Activated CD4-positive, CD25-positive, alpha-beta regulatory T cell treated with anti-CD3 and anti-CD28 coated beads, Interleukin-2, amount 50 U/mL, for 72 hours (primary cell): ENCODE data around the gene INSL3.
"Not testable (repeated sequence)": the region's sequence is repeated elsewhere in the genome, so short reads cannot be mapped to it uniquely, and the experiment has no call there.

Experiments used
- DNase-seq: peaks from one replicate; pipeline ENCODE4 v3.0.0; 2021

The INSL3 gene

DNA sequence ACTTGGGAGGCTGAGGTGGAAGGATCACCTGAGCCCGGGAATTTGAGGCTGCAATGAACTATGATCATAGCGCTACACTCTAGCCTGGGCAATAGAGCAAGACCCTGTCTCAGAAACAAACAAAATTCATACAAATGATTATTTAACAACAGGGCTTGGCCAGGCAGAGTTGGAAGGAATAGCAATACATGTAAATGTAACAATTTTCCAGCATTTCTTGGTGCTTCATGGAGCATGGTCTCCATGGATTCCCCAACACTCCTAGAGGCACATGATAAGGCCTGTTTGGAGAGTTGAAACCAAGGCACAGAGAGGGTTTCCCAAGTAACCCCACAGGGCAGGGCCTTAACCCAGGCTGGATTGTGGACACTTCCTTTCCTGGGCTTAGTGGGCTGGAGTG is 10.2 kb downstream of the INSL3 start:
- DNase-seq, result no peak

DNA sequence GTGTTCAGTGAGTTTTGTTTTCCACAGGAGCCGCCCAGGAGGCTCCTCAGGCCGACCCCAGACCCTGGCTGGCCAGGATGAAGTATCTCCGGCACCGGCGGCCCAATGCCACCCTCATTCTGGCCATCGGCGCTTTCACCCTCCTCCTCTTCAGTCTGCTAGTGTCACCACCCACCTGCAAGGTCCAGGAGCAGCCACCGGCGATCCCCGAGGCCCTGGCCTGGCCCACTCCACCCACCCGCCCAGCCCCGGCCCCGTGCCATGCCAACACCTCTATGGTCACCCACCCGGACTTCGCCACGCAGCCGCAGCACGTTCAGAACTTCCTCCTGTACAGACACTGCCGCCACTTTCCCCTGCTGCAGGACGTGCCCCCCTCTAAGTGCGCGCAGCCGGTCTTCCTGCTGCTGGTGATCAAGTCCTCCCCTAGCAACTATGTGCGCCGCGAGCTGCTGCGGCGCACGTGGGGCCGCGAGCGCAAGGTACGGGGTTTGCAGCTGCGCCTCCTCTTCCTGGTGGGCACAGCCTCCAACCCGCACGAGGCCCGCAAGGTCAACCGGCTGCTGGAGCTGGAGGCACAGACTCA is 13.5 kb downstream of the INSL3 start:
- DNase-seq, result no peak

DNA sequence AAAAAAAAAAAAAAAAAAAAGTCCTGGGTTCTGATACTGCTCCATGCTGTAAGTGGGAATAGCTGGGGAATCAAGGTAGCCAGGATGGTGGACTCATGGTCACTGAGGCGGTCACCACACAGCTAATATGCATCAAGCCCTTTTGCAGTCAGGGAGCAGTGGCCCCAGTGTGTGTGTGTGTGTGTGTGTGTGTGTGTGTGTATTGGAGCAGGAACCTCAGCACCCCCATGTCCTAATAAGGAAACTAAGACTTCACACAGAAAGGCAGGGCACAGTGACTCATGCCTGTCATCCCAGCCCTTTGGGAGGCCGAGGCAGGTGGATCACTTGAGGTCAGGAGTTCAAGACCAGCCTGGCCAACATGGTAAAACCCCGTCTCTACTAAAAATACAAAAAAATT is 14.4 kb downstream of the INSL3 start:
- DNase-seq, result no peak

DNA sequence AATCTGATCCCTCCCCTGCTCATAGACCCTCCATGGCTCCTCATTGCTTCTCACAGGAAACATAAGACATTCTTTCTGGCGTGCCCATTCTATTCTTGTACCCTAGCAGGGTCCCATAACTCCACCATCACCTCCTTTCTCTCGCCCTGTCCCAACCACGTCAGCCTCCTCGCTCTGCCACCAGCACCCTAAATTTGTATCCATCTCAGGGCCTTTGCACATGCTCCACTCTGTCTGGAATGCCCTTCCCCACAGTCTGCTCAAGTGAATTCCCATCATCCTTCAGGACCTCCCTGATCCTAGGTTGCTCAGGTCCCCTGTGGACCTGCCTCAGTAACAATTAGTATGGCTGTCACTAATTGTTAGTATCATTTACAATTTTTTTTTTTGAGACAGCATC is 15.9 kb downstream of the INSL3 start:
- no peak for DNase-seq

DNA sequence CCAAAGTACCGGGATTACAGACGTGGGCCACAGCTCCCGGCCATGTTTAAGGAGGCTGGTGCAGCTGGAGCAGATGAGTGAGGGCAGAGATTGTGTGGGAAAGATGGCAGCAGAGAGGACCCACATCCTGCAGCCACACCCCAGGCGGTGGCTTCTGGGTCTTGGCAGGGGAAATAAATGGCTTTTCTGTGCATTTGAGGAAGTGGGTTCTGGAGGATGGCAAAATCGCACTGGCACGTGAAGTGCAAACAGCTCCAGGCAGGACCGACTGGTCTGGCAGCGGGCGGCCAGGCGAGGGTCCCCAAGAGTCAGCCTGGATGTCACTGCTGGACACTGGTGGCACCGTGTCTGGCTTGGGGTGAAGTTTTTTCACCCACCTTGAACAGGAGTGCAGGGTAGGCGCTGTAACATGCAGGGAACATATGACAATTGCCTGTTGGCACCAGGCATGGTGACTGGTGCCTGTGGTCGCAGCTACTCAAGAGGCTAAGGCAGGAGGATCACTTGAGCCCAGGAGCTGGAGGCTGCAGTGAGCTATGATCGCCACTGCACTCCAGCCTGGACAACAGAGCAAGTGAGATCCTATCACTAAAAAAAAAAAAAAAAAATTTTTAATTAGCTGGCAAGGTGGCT is 17.9 kb downstream of the INSL3 start:
- no peak for DNase-seq

DNA sequence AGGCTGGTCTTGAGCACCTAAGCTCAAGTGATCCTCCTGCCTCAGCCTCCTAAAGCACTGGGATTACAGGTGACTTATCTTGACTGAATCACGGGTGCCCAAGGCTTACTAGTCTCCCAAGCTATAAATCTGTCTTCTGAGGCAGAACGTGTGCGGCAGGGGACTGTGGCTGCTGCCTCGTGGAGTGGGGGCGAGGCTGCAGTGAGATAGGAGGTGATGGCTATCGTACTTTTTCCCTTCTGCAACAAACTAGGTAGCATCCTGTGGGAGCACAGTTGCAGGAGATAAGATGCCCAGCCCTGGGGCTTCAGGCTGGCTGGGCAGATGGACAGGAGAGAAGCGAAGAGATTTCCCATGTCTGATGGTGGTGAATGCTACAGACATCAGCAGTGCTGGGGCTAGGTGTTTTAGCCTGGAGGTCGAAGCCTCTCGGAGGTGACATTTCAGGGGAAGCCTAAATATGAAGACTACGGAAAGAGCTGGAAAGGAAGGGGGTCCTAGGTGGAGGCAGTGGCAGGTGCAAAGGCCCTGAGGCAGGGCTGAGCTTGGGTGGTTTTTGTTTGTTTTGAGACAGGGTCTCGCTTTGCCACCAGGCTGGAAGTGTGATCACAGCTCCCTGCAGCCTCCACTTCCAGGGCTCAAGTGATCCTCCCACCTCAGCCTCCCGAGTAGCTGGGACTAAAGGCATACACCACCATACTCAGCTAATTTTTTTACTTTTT is 19.0 kb downstream of the INSL3 start:
- no peak for DNase-seq

DNA sequence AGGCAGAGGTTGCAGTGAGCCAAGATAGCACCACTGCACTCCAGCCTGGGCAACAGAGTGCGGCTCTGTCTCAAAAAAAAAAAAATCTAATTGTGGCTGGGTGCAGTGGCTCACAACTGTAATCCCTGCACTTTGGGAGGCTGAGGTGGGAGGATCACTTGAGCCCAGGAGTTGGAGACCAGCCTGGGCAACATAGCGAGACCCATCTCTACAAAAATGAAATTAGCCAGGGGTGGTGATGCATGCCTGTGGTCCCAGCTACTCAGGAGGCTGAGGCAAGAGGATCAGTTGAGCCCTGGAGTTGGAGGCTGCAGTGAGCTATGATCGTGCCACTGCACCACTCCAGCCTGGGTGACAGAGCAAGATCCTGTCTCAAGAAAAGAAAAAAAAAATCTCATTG is 22.7 kb downstream of the INSL3 start:
- not testable (repeated sequence) for DNase-seq

DNA sequence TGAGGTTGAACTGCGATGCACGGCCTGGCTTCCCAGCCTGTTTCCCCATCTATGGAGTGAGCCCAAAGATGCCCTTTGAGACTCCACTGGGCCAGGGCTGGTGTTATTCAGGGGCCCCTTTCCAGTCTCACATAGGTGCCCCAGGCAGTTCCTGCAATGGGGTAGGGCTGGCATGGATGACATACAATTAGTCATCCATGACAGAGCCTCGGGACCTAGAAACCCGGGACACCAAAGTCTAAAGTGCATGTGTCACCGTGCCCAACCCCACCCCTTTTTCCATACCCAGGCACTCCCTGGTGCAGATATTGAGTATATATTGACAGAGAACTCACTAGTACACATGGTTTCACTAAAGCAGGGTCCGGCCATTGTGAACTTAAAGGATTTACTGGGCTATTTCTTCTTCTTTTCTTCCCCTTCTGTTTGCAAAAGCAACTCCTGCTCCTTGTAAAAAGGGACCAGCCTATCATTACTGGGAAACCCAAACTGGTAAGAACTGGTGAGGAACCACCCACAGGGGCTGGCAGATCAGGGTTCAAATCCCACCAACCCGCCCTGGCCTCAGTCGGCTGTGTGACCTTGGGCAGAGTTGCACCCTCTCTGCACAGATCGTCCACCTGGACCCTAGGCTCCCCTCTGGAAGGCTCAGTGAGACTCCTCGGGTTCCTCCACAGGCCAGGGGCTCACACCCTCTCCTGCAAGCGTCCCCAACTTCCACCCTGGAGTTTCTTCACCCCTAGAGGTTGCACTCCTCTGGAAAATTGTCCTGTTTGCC is 23.7 kb downstream of the INSL3 start:
- DNase-seq, result no peak

DNA sequence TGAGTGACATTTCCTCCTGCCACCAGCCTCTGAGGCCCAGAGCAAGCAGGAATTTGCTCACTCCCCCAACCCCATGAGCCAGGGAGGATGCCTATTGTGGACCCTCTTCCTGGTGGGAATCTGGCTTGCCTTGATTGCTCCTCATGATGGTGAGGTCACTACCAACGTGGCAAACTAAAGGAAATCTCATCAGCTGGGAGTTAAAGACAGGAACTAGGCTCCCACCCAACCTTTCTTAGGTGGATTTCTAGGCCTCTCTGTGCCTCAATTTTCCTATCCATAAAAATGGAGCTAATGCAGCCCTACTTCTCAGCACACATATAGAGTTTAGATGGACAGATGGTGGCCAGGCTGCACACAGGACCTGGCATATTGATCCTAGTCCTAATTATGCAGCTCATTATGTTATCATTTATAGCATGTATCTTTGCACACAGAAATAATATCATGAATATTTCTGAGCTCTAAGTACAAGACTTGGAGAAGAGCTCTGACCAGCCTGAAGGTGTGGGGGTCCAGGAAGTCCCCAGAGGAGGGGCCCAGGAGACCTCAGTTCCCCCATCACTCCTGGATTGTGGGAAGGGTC is 24.4 kb downstream of the INSL3 start:
- no peak for DNase-seq

DNA sequence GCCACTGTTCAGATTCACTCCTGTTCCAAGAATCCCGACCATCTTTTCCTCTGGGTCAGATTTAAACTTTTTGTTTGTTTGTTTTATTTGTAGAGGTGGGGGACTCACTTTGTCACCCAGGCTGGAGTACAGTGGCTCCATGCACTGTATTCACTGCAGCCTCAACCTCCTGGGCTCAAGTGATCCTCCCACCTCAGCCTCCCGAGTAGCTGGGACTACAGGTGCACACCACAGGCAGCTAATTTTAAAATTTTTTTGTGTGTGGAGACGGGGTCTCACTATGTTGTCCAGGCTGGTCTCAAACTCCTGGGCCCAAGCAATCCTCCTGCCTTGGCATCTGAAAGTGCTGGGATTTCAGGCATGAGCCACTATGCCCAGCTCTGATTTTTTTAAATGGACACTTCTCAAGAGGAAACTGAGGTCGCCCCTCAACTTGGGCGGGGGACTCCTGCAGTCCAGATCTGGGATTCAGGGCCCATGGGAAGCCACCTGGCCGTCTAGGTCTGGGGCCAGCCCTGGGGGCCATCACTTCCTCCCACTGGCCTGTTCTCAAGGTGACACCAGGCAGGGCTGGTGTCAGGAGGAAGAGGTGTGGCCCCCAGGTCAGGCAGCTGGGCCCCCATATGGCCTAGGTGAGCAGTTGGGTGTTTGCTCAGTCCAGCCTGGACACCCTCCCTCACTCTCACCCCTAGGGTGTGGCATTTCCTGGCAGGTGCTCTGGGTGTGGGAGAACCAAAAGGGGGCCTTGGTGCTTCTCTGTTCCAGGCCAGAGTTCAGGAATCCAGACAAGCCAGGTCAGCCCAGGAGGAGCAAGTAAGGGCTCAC is 25.1 kb downstream of the INSL3 start:
- DNase-seq, result no peak

DNA sequence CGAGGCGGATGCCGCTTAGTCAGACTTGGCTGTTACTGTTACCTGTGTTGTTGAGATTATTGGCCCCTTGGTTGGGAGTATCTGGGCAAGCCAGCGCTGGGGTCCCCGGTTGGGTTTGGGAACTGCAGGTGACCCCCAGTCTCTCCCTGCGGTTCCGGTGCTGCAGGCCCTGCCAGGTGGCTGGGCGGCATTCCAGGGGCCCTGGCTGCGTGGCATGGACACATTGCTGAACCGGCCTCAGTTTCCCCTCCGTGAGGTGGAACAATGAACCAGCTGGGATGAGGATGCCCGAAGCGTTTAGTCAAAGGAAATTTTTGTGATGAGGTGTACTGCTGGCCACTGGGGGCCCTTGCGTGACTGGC is 25.8 kb downstream of the INSL3 start:
- DNase-seq, result no peak

DNA sequence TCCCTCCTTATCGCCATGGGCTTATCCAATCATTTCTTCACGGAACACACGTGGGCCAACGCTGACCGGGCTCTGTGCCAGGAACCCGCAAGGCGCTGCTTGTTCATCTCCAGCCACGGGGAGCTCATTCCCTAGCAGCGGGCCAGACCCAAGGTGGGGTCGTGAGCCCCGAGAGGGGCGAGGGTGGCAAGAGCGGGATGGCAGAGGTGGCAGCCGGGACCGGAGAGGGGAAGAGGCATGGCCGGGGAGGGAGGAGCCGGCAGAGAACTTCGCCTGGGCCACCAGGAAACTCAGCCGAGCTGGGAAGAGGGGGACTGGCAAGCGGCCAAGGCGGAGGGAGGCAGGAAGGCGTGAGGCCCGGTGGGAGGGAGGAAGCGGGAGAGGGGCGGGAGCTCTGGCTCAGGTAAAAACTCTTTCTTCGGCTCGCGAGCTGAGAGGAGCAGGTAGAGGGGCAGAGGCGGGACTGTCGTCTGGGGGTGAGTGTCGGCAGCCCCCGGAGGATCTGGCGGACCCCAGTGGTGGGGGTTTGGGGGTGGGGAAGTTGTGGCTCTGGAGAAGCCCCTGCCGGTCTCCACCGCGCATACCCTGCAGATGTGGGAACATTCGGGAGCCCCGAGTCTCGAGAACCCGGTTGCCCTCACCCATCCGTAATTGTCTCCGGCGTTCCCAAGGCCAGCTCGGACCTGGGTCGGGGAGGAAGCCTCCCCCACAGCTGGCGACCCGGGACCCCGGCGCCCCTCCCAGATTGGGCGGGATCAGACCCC is 26.4 kb downstream of the INSL3 start, which contains the start of gene B3GNT3:
Gene B3GNT3, plus strand, starts transcription at position 408 of the 764 bp plus-strand sequence. CDS start 12,670 bp downstream, outside the sequence.
- DNase-seq, result no peak

DNA sequence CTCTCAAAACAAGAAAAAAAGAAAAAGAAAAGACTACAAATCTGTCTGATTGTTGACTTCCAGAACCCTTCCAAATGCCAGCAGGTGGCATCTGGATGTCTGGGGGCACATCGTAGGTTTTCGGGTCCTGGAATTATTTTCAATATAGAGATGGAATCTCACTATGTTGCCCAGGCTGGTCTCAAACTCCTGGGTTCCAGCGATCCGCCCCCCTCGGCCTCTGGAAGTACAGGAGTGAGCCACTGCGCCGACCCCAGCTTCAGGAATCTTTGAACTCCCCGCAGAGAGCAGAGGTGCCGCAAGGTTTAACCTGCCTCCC is 26.9 kb downstream of the INSL3 start:
- no peak for DNase-seq

DNA sequence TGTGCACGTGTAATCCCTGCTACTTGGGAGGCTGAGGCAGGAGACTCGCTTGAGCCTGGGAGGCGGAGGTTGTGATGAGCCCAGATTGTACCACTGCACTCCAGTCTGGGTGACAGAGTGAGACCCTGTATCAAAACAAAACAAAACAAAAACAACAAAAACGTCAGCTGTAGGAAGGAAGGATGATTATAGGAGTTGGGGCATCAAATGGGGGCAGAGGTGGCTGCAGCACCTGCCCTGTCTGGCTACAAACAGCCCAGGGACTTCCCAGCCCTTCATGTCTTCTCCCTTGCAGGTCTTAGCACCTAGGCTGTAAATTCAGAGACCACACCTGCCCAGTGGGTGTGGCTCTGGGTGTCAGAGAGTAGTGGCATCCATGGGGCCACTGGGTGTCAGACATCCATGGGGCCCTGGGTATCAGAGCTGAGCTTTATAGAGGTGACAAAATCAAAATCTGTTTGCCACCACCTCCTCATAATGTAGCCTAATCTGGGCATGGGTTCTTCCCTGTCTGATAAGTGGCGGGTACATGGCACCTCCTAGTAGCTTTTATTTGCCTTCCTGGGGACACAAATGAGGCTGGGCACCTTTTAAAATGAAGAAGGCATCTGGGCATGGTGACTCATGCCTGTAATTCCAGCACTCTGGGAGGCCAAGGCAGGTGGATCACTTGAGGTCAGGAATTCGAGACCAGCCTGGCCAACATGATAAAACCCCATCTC is 31.1 kb downstream of the INSL3 start:
- no peak for DNase-seq

DNA sequence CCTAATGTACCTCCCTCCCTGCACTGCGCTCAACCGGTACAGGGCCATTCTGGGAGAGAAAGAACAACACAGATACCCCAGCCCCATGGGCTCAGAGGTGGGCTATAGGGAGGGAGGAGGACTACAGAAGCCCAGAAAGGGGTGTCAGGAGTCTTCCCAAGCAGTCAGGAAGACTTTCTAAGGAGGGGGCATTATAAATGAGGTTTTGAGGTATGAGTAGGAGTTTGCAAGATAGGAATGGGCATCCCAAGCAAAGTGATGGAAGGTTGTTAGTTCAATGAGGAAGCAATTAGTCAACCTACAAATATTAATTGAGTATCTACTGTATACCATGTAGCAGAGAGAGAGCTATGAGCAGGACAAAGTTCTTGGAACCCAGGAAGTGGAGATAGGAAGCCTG is 32.7 kb downstream of the INSL3 start:
- no peak for DNase-seq

DNA sequence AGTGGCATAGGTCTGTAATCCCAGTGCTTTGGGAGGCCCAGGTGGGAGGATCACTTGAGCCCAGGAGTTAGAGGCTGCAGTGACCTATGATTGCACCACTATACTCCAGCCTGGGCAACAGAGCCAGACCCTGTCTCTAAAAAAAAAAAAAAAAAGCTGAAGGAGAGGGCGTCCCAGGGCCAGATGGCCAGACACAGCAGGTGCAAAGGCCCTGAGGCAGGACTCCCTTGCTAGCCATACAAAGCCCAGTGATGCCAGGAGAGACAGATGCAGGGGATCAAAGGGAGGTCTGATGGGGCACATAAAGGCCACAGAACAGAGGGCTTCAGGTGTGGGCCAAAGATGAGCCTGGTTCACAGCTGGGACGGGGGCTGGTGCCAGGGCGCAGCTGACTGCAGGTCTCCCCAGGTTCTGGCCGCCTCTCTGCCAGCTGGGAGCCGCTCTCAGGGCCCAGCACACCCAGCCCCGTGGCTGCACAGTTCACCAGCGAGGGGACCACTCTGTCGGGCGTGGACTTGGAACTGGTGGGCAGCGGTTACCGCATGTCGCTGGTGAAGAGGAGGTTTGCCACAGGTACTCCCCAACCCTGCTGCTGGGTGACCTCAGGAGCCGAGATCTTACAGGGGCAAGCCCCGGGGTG is 33.9 kb downstream of the INSL3 start:
- no peak for DNase-seq

DNA sequence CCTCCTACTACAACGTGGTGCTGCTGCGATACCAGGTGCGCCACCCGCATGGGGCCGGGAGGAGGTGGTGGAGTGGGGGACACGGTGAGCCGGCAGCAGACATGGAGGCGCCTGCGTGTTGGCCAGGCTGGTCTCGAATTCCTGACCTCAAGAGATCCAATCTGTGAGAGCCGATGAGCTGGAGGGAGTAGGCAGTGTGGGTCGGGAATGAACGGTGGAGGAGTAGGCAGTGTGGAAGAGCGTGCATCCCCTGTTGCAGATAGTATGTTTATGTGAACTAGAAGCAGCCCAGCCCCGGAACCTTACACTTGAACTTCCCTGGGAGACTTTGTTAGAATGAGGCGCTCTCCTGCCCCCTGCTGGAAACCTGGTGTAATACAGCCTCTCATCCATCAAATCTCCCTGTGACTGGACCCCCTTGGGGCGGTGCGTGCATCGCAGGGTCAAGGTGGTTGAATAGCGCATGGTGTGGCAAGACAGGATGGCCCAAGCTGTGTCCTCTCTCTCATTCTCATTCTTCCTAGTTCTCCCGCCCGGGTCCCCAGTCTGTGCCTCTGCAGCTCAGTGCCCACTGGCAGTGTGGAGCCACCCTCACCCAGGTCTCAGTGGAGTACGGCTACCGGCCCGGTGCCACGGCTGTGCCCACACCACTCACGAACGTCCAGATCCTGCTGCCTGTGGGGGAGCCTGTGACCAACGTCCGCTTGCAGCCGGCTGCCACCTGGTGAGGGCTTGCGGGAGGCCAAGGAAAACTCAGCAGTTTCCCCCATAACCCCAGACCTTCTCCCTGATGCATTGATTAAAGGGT is 36.9 kb downstream of the INSL3 start:
- peak; percentile 76 for DNase-seq

DNA sequence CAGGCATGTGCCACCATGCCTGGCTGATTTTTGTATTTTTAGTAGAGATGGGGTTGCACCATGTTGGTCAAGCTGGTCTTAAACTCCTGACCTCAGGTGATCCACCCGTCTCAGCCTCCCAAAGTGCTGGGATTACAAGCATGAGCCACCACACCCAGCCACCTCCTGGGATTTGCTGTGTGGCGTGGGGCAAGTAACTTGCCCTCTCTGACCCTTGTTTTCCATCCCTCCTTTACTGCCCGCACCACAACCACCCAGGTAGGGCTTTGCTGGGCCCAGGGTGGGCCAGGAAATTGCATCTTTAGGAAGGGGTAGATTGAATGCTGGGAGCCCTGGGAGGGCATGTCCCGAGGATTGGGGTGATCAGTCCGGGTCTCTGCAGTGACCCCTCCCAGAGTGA is 37.6 kb downstream of the INSL3 start:
- DNase-seq, result not testable (repeated sequence)

DNA sequence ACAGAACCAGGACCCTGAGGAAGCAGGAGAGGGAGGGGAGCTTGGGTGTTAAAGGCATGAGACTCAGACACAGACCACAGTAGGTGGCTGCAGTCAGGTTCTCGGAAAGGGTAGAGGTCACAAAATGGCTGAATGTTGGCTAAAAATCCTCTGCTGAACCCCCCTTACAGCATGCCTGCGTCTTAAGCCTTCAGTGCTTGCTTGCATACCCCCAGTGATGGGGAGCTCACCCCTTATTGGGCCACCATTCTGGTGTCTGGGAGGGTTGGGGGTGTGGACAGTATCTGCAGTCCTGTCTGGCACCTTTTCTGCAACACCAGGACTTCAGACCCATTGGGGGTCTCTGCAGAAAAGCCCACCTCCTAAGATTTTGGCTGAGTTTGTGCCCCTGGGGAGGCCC is 40.5 kb downstream of the INSL3 start:
- DNase-seq, result no peak
